HL-60 (cell line): ENCODE results near the gene VPS26A.

Experiments
- CTCF ChIP-seq: IDR thresholded peaks from one replicate; pipeline ENCODE4 v1.5.1; 2011; ENCODE audit warnings: low read length, control low read depth, inconsistent platforms; ENCODE audit not compliant: insufficient read depth
- POLR2AphosphoS5 ChIP-seq: IDR thresholded peaks from 2 replicates; pipeline ENCODE4 v1.6.1; 2012; ENCODE audit warnings: low read depth
- REST ChIP-seq: IDR thresholded peaks from 2 replicates; pipeline ENCODE4 v1.6.1; 2012; ENCODE audit warnings: low read depth; ENCODE audit not compliant: insufficient replicate concordance

GRCh38 chr10:69181433-69181832 is 57.5 kb downstream of the VPS26A start:
- TF ChIP-seq CTCF (no peak), POLR2AphosphoS5 (no peak), REST (no peak)
